ENCODE data around the gene MIPOL1. TPM values are rescaled to one million over a fixed set of nuclear protein-coding genes. Genes with fewer than 3 reads are reported as not detected.

MIPOL1 gene
- total and polyA plus RNA-seq, 2 of the 13 experiments (the other 11 are each of a cell fraction or from before 2014, with no cell fraction given), result 8.6 to 34.2 TPM

- no peak for TF ChIP-seq LCORL (IDR thresholded peaks at IDR 0.05)
- TF ChIP-seq LCORL (CRISPR knock-in tag; IDR thresholded peaks at IDR 0.05), result peak; percentile 81
- TF ChIP-seq DMAP1 (CRISPR knock-in tag; IDR thresholded peaks at IDR 0.05), result peak; percentile 98
- peak; percentile 98 for TF ChIP-seq PHF8 (CRISPR knock-in tag; IDR thresholded peaks at IDR 0.05)
- TF ChIP-seq ZNF710 (CRISPR knock-in tag; IDR thresholded peaks at IDR 0.05; ENCODE audit: borderline replicate concordance), result peak; percentile 98
- TF ChIP-seq ZSCAN9 (CRISPR knock-in tag; IDR thresholded peaks at IDR 0.05; ENCODE audit: borderline replicate concordance), result peak; percentile 93
- peak; percentile 97 for TF ChIP-seq ZNF234 (CRISPR knock-in tag; conservative IDR thresholded peaks at IDR 0.05)
- TF ChIP-seq ZNF331 (CRISPR knock-in tag; IDR thresholded peaks at IDR 0.05), result peak; percentile 87
- peak; percentile 95 for TF ChIP-seq ZNF441 (CRISPR knock-in tag; IDR thresholded peaks at IDR 0.05; ENCODE audit: borderline replicate concordance)
- TF ChIP-seq JUN (CRISPR knock-in tag; IDR thresholded peaks at IDR 0.05), result peak; percentile 89
- peak; percentile 99 for TF ChIP-seq SNAI1 (CRISPR knock-in tag; IDR thresholded peaks at IDR 0.05; ENCODE audit: borderline replicate concordance)
- peak; percentile 83; the same call in 1 of the 2 replicates for TF ChIP-seq PLSCR1 (CRISPR knock-in tag; IDR thresholded peaks at IDR 0.05; ENCODE audit: borderline replicate concordance)
- peak; percentile 94 for TF ChIP-seq TIGD3 (CRISPR knock-in tag; IDR thresholded peaks at IDR 0.05; ENCODE audit: borderline replicate concordance)
- no peak for TF ChIP-seq HMGA1 (CRISPR knock-in tag; conservative IDR thresholded peaks at IDR 0.05)
- TF ChIP-seq ATF4 (CRISPR knock-in tag; IDR thresholded peaks at IDR 0.05), result peak in 1 of 2 experiments; percentile 95; a peak in 2 of 4 replicates
- peak; percentile 93 for TF ChIP-seq CERS6 (CRISPR knock-in tag; IDR thresholded peaks at IDR 0.05)
- peak; percentile 94 for TF ChIP-seq ZNF746 (CRISPR knock-in tag; IDR thresholded peaks at IDR 0.05)
- peak; percentile 94; the same call in 1 of the 2 replicates for TF ChIP-seq ZNF75D (CRISPR knock-in tag; IDR thresholded peaks at IDR 0.05; ENCODE audit: borderline replicate concordance)
- TF ChIP-seq HDAC2 (CRISPR knock-in tag; IDR thresholded peaks at IDR 0.05), result peak; percentile 90
- TF ChIP-seq ZNF747 (CRISPR knock-in tag; IDR thresholded peaks at IDR 0.05; ENCODE audit: borderline replicate concordance), result peak; percentile 92
- TF ChIP-seq ZNF790 (CRISPR knock-in tag; IDR thresholded peaks at IDR 0.05; ENCODE audit: borderline replicate concordance), result peak; percentile 95; the same call in 1 of the 2 replicates
- peak; percentile 86 for TF ChIP-seq ZBTB37 (CRISPR knock-in tag; IDR thresholded peaks at IDR 0.05)
Observed at GRCh38 chr14:37172024-37172869, 25.5 kb upstream of the MIPOL1 start, which contains the start of gene SLC25A21 (continued).
